T-helper 9 cell (primary cell): ENCODE data around the gene PLCL1.
"Not testable (repeated sequence)": the region's sequence is repeated elsewhere in the genome, so short reads cannot be mapped to it uniquely, and the experiment has no call there.

Source experiments
- DNase-seq: peaks from one replicate; pipeline ENCODE4 v3.0.0-alpha.2; 2020

Gene PLCL1

GRCh38 chr2:198004921-198005829, 200.8 kb downstream of the PLCL1 start:
- no peak for DNase-seq

DNA sequence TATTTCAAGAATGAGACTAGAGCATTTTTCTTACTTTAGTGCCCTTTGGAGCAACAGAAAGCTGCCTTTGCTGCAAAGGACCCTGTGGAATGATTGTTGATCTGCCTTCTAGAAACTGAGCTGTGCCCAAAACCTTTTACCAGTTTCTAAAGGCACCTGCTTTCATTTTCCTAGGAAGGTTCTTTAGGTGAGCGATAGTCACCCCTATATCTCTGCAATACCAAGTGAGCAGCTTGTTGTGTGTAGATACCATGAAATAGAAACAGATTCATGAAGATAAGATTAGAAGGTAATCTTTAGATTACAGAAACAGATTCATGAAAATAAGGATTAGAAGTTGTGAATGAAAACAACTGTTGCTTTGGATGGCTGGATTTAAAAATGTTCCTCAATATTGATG, 202.3 kb downstream of the PLCL1 start:
- no peak for DNase-seq

DNA sequence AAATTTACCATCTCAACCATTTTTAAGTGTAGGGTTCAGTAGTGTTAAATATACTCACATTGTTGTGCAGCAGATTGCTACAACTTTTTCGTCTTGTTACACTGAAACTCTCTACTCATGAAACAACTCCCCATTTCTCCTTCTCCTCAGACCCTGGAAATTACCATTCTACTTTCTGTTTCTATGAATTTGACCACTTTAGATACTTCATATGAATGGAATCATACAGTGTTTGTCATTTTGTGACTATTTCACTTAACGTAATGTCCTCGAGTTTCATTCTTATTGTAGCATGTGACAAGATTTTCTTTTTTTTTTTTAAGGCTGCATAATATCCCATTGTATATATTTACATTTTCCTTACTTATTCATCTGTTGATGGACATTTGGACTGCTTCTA, 203.8 kb downstream of the PLCL1 start:
- DNase-seq, result no peak

DNA sequence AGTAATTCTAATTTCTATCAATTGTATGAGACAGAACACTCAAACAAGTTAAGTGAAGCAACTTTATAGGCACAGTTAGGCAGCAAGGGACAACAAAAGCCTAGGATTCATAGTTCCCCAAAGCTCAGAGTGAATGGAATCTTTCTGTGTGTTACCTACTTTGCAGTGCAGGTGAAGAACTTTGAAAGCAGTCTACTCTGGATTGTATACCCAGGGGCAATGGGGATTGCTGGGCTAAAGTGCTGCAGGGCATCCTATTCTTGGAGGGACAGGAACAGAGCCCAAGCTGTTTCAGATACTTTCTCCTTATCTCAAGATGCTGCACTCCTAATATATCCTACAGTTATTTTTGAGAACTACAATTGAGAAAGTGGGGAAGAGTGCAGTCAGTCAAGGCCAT, 207.6 kb downstream of the PLCL1 start:
- DNase-seq, result no peak

DNA sequence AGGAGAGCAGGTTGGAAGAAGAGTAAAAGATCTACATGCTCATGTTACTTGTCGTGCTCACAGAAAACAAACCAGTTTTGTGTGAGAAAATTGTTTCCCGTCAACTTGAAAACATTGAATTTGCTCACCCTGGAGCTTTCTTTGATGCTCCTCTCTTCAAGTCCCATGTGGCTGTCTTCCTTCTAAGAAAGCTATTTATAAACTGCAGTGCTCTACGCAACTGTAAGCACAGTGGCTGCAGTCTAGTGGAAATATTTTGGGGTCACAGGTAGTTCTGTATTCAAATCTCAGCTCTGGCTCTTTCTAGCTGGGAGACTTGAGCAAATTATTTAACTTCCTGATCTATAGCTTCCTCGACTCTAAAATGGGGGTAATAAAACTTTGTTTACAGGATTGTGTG, 211.8 kb downstream of the PLCL1 start:
- no peak for DNase-seq

- DNase-seq, result no peak
These were observed 212.7 kb downstream of the PLCL1 start for GRCh38 chr2:198017068-198017467.

- no peak for DNase-seq
These were observed 224.6 kb downstream of the PLCL1 start for GRCh38 chr2:198028955-198029354.

DNA sequence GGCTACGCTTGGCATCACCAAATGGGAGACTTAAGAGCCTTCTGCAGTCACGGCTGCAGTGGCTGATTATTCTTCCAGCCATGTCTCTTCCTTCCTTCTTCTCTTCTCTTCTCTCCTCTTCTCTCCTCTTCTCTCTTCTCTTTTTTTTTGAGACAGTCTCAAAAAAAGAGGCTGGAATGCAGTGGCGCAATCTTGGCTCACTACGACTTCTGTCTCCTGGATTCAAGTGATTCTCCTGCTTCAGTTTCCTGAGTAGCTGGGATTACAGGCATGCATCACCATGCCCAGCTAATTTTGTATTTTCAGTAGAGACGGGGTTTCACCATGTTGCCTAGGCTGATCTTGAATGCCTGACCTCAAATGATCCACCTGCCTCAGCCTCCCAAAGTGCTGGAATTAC, 225.2 kb downstream of the PLCL1 start:
- DNase-seq, result not testable (repeated sequence)

DNA sequence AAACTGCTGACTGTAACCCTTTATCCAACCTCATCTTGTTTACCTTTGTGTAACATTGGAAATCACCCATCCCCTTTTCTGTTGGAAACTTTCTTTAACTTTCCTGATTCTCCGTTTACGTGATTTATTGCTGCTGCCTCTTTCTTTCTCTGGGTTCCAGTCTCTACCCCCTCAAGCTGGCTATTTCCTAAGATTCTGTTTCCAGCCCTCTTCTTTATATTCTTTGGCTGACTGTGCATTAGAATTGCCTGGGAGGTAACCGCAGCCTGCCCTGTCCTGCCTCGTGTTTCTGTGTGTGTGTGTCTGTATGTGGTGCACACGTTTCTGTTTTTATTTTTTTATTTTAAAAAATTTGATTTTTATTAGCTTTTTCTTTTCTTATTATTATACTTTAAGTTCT, 229.2 kb downstream of the PLCL1 start:
- DNase-seq, result no peak

GRCh38 chr2:198036029-198036879, 231.9 kb downstream of the PLCL1 start:
- DNase-seq, result no peak

- DNase-seq, result no peak
These were observed 236.4 kb downstream of the PLCL1 start for GRCh38 chr2:198040835-198041234.

DNA sequence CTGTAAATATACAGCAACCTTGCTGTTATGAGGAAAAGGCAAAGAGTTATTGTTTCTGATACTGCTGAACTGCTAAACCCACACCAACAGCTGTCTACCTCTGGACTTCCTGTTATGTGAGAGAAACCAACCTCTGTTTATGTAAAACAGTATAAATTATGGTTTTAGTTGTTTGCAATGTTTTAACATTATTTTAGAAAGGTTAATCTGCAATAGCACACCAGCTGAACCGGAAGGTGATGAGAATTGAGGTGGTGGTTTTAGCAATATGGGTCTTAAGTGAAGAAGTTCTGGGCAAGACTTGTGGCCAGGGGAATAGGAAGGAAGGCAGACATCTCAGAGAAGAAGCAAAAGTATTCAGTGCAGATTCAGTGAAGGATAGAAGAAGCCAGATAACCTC, 237.8 kb downstream of the PLCL1 start:
- no peak for DNase-seq

GRCh38 chr2:198044777-198045176, 240.4 kb downstream of the PLCL1 start:
- no peak for DNase-seq

DNA sequence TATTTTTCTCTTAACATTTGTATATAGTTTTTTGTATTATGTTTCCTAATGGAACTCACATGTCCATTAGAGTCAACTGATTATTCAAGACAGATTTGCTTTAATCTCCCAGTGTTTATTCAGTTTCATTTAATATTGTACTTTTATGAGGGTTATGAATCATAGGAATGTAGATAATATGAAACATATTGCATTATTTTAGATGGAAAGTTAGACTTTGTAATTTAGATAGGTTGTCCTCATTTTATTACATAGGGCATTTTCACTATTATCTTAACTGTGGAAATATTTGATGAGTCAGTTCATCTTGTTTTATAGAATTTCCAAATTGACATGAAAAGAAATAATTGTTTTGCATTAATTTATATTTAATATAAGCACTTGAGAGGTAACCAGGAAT, 240.8 kb downstream of the PLCL1 start:
- DNase-seq, result no peak

GRCh38 chr2:198052741-198053140, 248.3 kb downstream of the PLCL1 start:
- no peak for DNase-seq

- DNase-seq, result no peak
These were observed 248.8 kb downstream of the PLCL1 start for GRCh38 chr2:198053148-198053547.

DNA sequence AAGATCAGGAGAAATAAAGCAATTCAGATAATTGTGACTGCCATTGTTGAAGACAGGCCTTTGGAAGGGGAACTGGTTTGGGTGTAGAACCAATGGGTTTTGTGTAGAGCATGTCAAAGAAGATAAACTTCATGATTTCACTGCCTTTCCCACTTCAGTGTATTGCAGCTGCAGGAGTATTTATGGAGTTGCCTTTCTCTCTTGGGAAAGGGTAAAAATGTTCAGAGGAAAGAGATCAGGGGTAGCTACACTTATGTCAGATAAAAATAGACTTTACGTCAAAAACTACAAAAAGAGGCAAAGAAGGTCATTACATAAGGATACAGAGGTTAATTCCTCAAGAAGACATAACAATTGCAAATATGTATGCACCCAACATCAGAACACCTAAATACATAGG, 249.4 kb downstream of the PLCL1 start:
- no peak for DNase-seq

GRCh38 chr2:198054299-198054698, 249.9 kb downstream of the PLCL1 start:
- DNase-seq, result peak; percentile 13

GRCh38 chr2:198055716-198056115, 251.3 kb downstream of the PLCL1 start:
- no peak for DNase-seq

GRCh38 chr2:198056836-198057235, 252.4 kb downstream of the PLCL1 start:
- DNase-seq, result no peak

GRCh38 chr2:198059800-198060199, 255.4 kb downstream of the PLCL1 start:
- no peak for DNase-seq

- DNase-seq, result no peak
These were observed 255.9 kb downstream of the PLCL1 start for GRCh38 chr2:198060277-198060676.

DNA sequence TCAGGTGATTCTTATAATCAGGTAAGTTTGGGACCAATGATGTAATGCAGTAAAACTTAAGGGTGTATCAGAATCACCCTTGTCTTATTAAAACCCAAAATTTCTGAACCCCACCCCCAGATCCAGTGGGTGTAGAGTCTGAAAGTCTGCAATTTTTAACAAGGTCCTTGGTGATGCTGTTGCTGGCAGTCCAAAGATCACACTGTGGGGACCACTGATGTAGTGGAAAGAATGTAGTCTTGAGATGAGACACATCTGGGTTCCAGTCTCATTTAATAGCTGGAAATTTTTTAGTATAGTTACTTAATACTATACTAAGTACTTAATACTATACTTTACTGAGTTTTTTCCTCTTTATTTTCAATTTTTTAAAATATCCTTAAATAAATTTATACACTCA, 258.4 kb downstream of the PLCL1 start:
- no peak for DNase-seq

DNA sequence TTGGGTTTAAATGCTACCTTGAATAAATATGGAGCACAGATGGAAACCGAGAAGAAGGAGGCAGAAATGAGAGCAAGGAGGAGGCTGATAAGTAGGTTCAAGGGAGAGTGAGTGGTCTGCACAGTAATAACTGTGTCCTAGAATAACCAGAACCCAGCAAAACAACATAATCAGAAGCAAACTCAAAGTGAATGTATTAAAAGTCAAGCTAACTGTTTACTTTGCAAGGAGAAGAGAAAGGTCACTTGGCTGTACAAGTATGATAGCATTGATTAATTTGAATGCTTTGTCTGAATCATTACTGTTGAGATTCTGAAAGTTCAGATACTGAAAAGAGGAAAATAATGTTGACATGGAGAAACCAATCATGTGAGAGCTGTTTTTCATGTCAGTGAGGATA, 258.8 kb downstream of the PLCL1 start:
- no peak for DNase-seq
